Motor neuron (in vitro differentiated cells): ENCODE data around the gene TFAP2D. TPM values are rescaled to one million over a fixed set of nuclear protein-coding genes. Genes with fewer than 3 reads are reported as not detected.

Experiments
- ATAC-seq, 8 experiments: fragments of 200-7000 bp; cut with Tn5 transposase; replicated peaks in 6 of 8; 2 replicates each; pipeline ENCODE4 v1.8.0; 2021; ENCODE audit warnings: mild to moderate bottlenecking in 8 of 8, moderate library complexity in 8 of 8
- H3K27ac ChIP-seq, 2 donors: fragments of 250-450 bp; sonication (Bioruptor Pico); 2 replicates each; pipeline ENCODE4 v1.9.0; 2021; ENCODE audit warnings: antibody characterized with exemption in 2 of 2, mild to moderate bottlenecking in 2 of 2, moderate library complexity in 1 of 2
- H3K4me1 ChIP-seq, 2 donors: fragments of 250-450 bp; sonication (Bioruptor Pico); replicated peaks in 1 of 2; 2 replicates each; pipeline ENCODE4 v1.6.1; 2021; ENCODE audit warnings: antibody characterized with exemption in 2 of 2, mild to moderate bottlenecking in 2 of 2, moderate library complexity in 1 of 2
- H3K4me3 ChIP-seq, 5 donors: fragments of 250-450 bp; sonication (Bioruptor Pico); 2 replicates each; pipeline ENCODE4 v1.9.0; 2021; ENCODE audit warnings: antibody characterized with exemption in 5 of 5, mild to moderate bottlenecking in 5 of 5, moderate library complexity in 4 of 5
- WGBS, 10 experiments: fragments of 450-650 bp; shearing (Covaris generic); methylation state at CpG; one replicate each; pipeline ENCODE4 v1.0.0; 2022; 5-methylcytosine and 5-hydroxymethylcytosine counted together
- in situ Hi-C, 9 experiments: fragments of 400-800 bp; cut with MboI; loops; one replicate each; pipeline ENCODE4 v1.15.0; 2021; ENCODE audit warnings: low sequenced_read_pairs in 9 of 9, low pct_unique_long_range_greater_than_20kb in 2 of 9; ENCODE audit not compliant: unreplicated experiment in 9 of 9
- total RNA-seq, 8 experiments: library from RNA; unstranded; fragments of 300-600 nt; gene quantifications; 2 replicates each; pipeline versions ENCODE4 v1.2.3 to v1.2.4, GENCODE V29; 2022

Gene TFAP2D
- total RNA-seq, result under 1 TPM in 4 of 8 experiments, not detected in 4; 0.20 to 0.38 (median 0.31) TPM

DNA sequence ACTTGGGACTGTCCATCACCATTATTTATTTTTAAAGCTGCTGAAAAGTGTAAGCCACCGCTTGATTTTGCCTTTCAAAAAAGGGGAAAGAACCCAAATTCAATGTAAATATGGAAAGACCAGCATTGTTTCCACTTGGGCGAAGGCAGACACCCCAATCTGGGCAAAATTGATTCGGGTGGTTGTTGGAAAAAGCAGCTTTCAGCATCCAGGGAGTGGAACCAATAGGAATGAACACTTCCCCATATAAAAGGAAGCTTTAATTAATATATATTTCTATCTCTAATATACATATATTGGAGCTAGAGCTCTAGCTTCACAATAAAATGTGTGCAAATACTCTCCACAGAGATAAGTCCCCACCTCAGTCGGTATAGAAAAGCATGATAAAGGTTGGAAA lies at the start of gene TFAP2D:
Gene TFAP2D, plus strand, starts transcription at position 301 of the 400 bp plus-strand sequence. CDS start 530 bp downstream, outside the sequence.
- WGBS, 10 experiments, result 0 to 20% (median 4%) methylated on average over 1 to 4 of the region's 4 CpGs; no CpG with 5 or more reads in 1 of the 10 experiments
- ATAC-seq, result no peak
- in situ Hi-C loops, result loop anchor here in 1 of 9 experiments (25.0 kb wide), 1 partner anchor 124 kb away; no protein-coding TSS in a partner anchor
- Histone ChIP-seq H3K4me3 (no peak within 1 kb of the TSS), H3K4me1 (no peaks in the 10 kb centered on the region), H3K27ac (no peak within 1 kb of the TSS)

DNA sequence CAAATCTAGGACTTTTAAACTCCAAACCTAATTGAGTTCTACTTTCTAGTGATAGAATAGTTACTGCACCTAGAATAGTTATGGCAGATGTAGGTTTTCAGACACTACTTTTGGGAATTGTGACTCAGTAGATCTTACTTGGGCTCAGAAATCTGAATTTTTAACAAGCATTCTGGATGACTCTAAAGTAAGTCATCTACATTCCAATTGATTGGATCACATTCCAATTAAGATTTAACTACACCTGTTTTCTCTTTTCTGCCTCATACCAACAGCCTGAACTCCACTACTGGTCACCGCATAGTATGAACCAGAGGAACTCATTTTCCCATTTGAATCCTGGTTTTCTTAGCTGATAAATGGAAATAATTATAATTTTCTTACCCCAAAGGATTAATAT lies 49.5 kb upstream of the TFAP2D start:
- H3K27ac ChIP-seq, result no peak overlapping the region
- 14 to 100% (median 100%) methylated on average over 1 of the region's 1 CpG; no CpG with 5 or more reads in 3 of the 10 experiments for WGBS, 10 experiments
- no peak for ATAC-seq
- H3K4me3 ChIP-seq, result no peak overlapping the region
- in situ Hi-C loops, result no loop called here
- no peaks in the 10 kb centered on the region for H3K4me1 ChIP-seq

DNA sequence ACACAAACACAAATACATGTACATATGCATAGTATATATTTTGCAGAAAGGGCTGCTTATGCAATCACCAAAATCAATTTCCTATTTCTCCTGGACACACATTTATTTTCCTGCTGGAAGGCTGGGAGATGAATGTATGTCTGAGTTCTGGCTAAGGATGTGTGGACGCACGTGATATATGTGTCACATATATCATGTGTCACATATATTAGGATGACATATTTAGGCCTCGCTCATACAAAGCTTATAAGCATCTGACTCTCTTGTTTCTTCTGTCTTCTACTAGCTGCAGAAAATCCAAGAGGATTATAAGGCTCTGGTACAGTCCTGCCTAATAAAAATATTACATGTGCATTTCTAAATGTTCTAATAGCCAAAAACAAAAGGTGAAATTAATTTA lies 47.2 kb upstream of the TFAP2D start:
- peak in 2 of 8 experiments; percentile 63 to 70 for ATAC-seq
- H3K4me1 ChIP-seq, result no peaks in the 10 kb centered on the region
- WGBS, 10 experiments, result 17 to 82% (median 75%) methylated on average over 1 to 3 of the region's 3 CpGs; no CpG with 5 or more reads in 1 of the 10 experiments

DNA sequence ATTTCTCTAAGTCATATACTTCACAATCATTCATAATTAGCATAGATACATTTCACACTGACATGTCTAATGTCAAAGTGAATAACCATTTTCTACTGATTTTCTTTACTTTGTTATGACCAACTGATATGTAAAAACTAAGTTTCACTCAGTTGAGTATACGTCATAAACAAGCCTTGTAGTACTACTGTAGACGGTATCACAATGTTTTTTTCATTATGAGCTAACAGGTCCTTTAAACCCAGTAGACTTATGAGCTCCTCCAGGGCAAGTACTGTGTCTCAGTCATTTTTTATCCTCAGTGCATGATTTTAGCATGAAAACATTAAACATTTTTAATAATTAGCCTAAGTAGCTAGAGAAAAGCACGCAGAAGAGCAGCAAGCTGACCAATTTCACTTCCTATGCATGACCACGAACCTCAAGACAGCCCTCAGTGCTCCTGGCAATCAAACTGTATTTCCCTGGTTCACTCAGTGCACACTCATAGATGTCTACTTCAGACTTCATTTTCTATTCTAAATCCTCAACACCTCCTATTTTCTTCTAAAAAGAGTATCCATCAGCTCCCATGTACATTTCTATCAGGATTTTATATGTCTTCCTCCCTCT lies 32.0 kb upstream of the TFAP2D start:
- in situ Hi-C loops, result no loop called here
- 4 to 96% (median 46%) methylated on average over 1 to 4 of the region's 4 CpGs; no CpG with 5 or more reads in 1 of the 10 experiments for WGBS, 10 experiments
- H3K27ac ChIP-seq, result no peak overlapping the region
- no peak for ATAC-seq
- no peaks in the 10 kb centered on the region for H3K4me1 ChIP-seq
- H3K4me3 ChIP-seq, result no peak overlapping the region

More for the DNA sequence above, 47.2 kb upstream of the TFAP2D start:
- in situ Hi-C loops, result no loop called here
- H3K4me3 ChIP-seq, result no peak overlapping the region
- H3K27ac ChIP-seq, result no peak overlapping the region

DNA sequence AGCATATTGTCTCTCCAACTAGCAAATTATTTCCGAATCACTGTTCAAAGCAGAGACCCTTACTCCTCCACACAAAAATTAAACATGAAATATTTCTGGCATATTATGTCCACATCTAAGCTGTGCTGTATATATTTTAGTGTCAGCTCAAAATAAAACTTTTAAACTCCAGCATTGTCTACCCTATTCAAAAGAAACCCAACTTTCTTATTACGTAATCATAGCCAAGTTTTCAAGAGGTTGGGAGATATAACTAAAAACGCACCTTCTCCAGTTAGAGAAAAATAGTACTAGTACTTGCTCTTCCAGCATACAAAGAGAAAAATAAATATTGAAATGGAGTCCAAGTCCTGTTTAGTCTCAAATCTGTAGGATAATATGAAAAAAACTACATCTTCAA lies 24.1 kb upstream of the TFAP2D start:
- no peak for ATAC-seq
- peaks cover 0 to 22% of the 10 kb centered on the region in 2 donors for H3K4me1 ChIP-seq
- WGBS, 10 experiments, result 8 to 100% (median 84%) methylated on average over 1 to 3 of the region's 3 CpGs

DNA sequence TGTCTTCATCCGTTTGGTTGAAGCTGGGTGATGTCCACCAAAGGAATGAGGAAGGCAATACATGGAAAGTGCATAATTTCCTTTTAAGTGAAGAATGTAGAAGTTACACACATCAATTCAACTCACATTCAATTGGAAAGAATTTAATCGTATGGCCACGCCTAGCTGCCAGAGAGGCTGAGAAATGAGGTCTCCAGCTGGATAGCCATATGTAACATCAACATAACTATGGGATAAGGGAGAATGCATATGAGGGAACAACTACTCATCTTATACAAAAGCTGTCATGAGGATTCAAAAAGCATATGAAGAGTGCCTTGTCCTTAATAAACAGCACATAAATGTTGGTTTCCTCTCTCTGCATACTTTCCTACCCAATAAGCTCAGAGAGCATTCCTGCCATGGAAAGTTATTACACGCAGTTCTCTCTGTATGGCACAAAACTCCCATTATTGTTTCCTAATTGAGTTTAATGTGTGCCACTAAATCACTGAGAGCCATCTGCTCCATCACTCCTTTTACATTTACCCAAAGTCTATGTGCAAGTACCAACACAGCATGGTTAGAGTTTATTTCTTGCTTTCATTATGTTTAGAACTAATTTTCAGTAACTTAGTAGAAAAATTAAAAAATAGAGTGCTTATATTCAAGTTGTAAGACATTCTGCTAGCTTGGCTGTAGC lies 21.4 kb upstream of the TFAP2D start:
- in situ Hi-C loops, result no loop called here
- 0 to 60% (median 41%) methylated on average over 1 to 4 of the region's 4 CpGs for WGBS, 10 experiments
- H3K4me1 ChIP-seq, result peaks cover 0 to 22% of the 10 kb centered on the region in 2 donors
- ATAC-seq, result peak in 4 of 8 experiments; percentile 32 to 72 (median 50)
- no peak overlapping the region for H3K4me3 ChIP-seq
- H3K27ac ChIP-seq, result no peak overlapping the region

More for the DNA sequence above, 24.1 kb upstream of the TFAP2D start:
- H3K27ac ChIP-seq, result no peak overlapping the region
- in situ Hi-C loops, result no loop called here
- H3K4me3 ChIP-seq, result no peak overlapping the region

DNA sequence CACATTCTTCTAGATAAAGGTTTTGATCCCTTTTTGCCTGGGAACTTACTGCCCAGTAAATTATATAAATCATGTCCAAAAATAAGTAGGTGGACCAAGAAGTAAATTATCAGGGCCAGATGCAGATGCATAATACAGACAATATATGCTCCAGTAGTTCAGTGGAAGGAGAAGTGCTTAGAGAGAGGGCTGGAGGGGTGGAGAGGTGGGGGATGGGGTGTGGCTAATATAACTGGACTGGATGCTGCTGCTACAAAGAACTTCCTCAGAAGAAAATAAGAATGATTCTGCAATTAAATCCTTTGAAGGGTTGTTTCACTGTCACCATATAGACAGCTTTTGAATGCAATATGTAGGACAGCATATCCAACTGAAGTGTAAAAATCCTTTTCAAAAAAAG lies 14.8 kb upstream of the TFAP2D start:
- ATAC-seq, result peak in 5 of 8 experiments; percentile 41 to 65 (median 57)
- peak overlapping the region in 1 of 2 donors; percentile 34 for H3K27ac ChIP-seq
- peak overlapping the region in 1 of 5 donors; percentile 3 for H3K4me3 ChIP-seq
- H3K4me1 ChIP-seq, result peaks cover 4 to 16% of the 10 kb centered on the region in 2 donors
- in situ Hi-C loops, result no loop called here

DNA sequence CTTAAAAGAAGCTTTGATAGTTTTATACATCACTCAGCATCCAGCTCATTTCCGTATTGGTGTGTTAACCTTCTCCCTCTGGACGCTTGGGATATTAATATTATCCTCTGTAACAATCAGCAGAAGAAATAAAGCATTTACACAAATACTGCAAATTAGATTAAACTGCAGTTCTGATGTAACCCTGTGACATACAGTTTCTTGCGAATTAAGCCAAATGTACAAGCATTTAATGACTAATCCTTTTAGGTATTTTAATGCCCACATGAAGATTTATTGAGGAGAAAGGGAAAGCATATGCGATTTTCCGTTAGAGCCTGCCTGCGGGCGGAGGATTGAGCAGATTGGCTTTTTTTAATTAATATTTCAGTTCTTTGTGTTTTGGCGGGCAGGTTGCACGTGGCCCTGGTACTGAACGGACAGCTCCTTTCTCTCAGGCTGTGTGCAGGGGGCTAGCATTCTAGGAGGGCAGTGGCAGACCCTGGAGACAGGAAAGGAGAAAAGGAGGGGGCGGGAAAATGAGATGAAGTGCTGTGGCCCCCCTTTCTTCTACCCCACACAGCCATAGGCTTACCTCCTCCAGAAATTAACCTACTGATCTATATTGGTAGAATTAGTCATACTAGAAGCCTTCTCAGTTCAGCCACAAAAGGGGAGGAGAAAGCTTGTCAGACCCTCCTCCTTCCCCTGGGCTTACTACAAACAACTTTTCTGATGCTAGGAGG lies 14.1 kb upstream of the TFAP2D start:
- peaks cover 4 to 16% of the 10 kb centered on the region in 2 donors for H3K4me1 ChIP-seq
- in situ Hi-C loops, result no loop called here
- H3K27ac ChIP-seq, result peak overlapping the region in 1 of 2 donors; percentile 34
- ATAC-seq, result peak in 6 of 8 experiments; percentile 27 to 88 (median 86)
- 0 to 47% (median 11%) methylated on average over 3 to 10 of the region's 11 CpGs for WGBS, 10 experiments
- peak overlapping the region in 2 of 5 donors; percentile 3 to 8 for H3K4me3 ChIP-seq

DNA sequence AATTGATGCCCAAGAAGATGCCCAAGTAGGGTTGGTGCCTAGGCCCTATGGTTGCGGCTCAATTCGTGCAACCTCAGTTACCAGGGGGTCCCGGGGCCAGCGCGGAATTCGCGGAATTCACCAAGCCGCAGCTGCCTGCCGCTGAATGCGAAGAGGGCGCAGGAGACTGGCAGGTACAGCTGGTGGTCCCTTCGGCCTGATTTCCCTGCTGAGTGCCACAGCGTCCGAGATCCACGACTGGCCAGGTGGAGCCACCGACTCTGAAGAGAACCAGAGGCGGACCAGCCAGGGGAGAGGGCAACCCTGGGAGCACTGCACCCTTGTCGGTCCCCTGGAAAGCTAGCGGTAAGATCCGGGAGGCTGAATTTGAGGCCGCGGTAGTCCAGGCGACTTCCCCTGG lies 6.8 kb upstream of the TFAP2D start:
- Histone ChIP-seq H3K4me1 (peaks cover 0 to 3% of the 10 kb centered on the region in 2 donors), H3K4me3 (no peak overlapping the region), H3K27ac (no peak overlapping the region)
- 0 to 20% (median 1%) methylated on average over 1 to 17 of the region's 23 CpGs; no CpG with 5 or more reads in 2 of the 10 experiments for WGBS, 10 experiments
- in situ Hi-C loops, result loop anchor here in 1 of 9 experiments (25.0 kb wide), 1 partner anchor 131 kb away; no protein-coding TSS in a partner anchor
- ATAC-seq, result no peak

DNA sequence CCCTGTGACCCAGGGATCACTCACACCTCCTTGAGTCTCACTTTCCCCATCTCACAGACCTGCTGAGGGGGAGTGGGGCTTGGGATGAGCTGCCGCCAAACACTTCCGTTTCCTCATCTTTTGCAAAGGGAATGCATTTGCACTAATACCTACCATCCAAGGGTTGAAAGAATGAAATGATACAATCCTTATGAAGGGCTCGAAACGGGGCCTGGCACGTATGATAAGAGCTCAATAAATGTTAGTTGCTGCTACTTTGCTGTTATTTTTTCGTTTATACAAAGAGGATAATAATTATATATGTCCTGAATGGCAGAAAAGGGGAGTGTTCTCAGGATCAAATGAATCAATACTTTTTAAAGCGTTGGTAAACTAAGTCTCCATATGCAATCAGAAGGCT lies 6.1 kb upstream of the TFAP2D start:
- 0 to 9% (median 4%) methylated on average over 1 to 7 of the region's 7 CpGs; no CpG with 5 or more reads in 2 of the 10 experiments for WGBS, 10 experiments
- ATAC-seq, result no peak
- Histone ChIP-seq H3K27ac (no peak overlapping the region), H3K4me1 (peaks cover 0 to 3% of the 10 kb centered on the region in 2 donors), H3K4me3 (no peak overlapping the region)
- in situ Hi-C loops, result loop anchor here in 1 of 9 experiments (25.0 kb wide), 1 partner anchor 130 kb away; no protein-coding TSS in a partner anchor

DNA sequence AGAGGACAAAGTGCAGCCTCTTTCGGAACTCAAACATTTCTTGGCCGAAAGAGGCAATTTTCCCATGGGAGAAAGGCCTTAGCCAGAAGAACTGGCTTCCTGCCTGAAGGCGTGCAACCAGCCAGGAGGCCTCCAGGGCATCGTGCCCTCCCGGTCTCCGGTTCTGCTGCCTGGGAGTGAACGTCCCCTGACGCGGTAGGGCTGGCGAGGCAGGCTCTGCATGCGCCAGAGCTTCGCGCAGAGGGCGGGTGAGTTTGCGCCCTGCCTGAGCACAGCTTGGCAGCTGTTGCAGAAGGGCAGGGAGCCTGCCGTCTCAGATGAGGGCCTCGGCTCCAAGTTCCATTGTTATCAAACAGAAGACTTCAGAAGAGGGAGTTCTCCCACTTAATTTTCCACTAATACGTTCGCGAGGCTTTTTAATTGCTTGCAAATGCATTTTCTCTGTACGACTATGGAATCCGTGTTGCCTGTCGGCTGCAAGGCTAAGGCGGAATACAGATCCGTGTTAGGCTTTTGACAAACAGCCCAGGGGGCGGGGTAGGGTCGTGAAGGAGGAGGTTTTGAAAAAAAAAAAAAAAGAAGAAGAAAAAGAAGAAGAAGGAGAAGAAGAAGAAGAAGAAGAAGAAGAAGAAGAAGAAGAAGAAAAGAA lies 5.5 kb upstream of the TFAP2D start:
- peak in 2 of 8 experiments; percentile 37 to 39 for ATAC-seq
- no peak overlapping the region for H3K4me3 ChIP-seq
- WGBS, 10 experiments, result 0 to 7% (median 2%) methylated on average over 1 to 23 of the region's 27 CpGs
- peaks cover 0 to 3% of the 10 kb centered on the region in 2 donors for H3K4me1 ChIP-seq
- no peak overlapping the region for H3K27ac ChIP-seq
- in situ Hi-C loops, result loop anchor here in 1 of 9 experiments (25.0 kb wide), 1 partner anchor 130 kb away; no protein-coding TSS in a partner anchor

DNA sequence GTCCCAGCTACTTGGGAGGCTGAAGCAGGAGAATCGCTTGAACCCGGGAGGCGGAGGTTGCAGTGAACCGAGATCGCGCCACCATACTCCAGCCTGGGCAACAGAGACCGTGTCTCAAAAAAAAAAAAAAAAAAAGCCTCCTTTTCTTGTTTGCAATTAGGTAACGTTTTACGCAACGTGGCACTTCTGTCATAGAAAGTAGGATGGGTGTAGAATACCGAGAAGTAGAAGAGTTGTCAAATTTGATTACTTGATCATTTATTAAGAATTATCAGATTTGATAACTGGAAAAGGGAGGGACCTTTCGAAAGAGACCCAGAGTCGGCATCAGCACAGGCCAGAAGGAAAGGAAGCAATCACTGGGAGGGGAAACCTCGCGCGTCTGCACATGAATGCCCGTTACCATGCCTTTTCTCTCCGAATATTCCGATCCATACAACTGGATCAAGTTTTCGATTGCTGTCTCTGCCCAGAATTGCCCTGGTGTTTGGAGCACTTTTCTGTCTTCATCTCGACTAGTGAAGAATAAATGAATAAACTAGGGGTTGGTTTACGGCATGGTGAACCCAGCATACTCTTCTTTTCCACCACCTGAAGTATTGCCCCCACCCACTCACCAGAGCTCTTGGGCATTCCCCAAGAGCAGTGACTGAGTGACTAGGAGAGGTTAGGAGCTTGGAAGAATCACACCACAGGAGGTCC lies 4.5 kb upstream of the TFAP2D start:
- ATAC-seq, result no peak
- in situ Hi-C loops, result loop anchor here in 1 of 9 experiments (25.0 kb wide), 1 partner anchor 128 kb away; no protein-coding TSS in a partner anchor
- WGBS, 10 experiments, result 0 to 17% (median 7%) methylated on average over 5 to 16 of the region's 22 CpGs; no CpG with 5 or more reads in 2 of the 10 experiments
- no peak overlapping the region for H3K27ac ChIP-seq
- no peak overlapping the region for H3K4me3 ChIP-seq
- H3K4me1 ChIP-seq, result peaks cover 0 to 3% of the 10 kb centered on the region in 2 donors
